GM13976 (cell line): Measurements from ENCODE around the gene ZNF181.

Source experiments
- DNase-seq: peaks from one replicate; pipeline ENCODE4 v3.0.0; 2012; ENCODE audit warnings: low spot score
- CTCF ChIP-seq: IDR thresholded peaks from 2 replicates; pipeline ENCODE4 v1.5.1; 2012; ENCODE audit warnings: borderline replicate concordance, mild to moderate bottlenecking; ENCODE audit not compliant: insufficient read depth; ENCODE audit errors: extremely low read depth, missing control alignments, control extremely low read depth
- in situ Hi-C: fragments of 300-500 bp; cut with MboI; formaldehyde crosslinking; loops from one replicate; pipeline ENCODE4 v1.12.0; 2022; ENCODE audit warnings: low sequenced_read_pairs, mixed read lengths, inconsistent platforms; ENCODE audit not compliant: unreplicated experiment

Gene ZNF181

DNA sequence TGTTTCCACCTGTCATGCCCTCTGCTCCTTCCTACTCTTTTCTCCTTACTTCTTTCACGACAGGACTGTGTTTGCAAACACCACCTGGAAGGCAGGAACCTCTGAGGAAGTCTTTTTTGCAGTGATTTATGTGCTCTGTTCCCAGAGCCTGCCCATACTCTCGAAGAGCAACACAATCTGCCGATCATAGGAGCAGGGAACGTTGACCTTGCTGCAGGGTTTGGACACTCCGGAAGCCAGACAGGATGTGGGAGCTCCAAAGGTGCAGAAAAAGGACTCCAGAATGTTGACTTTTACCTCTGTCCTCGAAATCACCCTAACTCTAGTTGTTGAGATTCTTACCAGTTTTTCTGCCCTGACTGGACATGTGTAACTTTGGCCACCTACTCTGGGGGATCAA lies 8.6 kb upstream of the ZNF181 start:
- in situ Hi-C loops: no loop called here
- no peak for TF ChIP-seq CTCF
- DNase-seq: no peak

- in situ Hi-C loops: no loop called here
- TF ChIP-seq CTCF: no peak
- DNase-seq: peak; percentile 12
These were observed 2.8 kb upstream of the ZNF181 start for GRCh38 chr19:34731019-34731829.

DNA sequence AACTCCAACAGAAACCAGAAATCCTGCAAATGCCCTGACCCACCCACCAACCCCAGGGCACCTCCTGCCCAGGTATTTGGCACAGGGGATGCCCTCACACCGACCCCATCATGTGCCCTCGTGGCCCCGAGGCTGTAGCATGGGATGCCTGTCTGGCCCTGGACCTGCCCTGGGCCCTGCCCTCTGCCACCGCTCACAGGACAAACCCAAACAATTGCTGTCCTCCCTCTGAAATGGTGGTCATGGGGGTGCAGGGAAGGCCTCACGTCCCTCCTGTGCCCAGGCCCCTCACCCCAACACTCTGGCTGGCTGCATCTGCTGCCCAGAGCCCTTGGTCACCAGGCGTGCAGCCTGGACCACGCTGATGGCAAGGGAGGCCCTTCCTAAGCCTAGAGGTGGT lies 2.1 kb upstream of the ZNF181 start:
- DNase-seq: no peak
- no peak for TF ChIP-seq CTCF
- in situ Hi-C loops: no loop called here

GRCh38 chr19:34732612-34733211 lies 1.3 kb upstream of the ZNF181 start:
- DNase-seq: peak; percentile 32
- in situ Hi-C loops: no loop called here

GRCh38 chr19:34733266-34733745 lies 737 bp upstream of the ZNF181 start:
- TF ChIP-seq CTCF: no peak
- in situ Hi-C loops: no loop called here
- DNase-seq: peak; percentile 51

More at GRCh38 chr19:34732612-34733211, 1.3 kb upstream of the ZNF181 start:
- TF ChIP-seq CTCF: no peak

GRCh38 chr19:34734537-34735103 lies 577 bp downstream of the ZNF181 start:
- DNase-seq: no peak
- in situ Hi-C loops: no loop called here
- no peak for TF ChIP-seq CTCF
